Panc1 (cell line): Measurements from ENCODE around the gene CCDC85C. TPM values are rescaled to one million over a fixed set of nuclear protein-coding genes. Genes with fewer than 3 reads are reported as not detected.

ENCODE experiments used
- ATAC-seq: fragments of 200-7000 bp; cut with Tn5 transposase; 2 replicates; pipeline ENCODE4 v1.9.1; 2020; ENCODE audit warnings: mild to moderate bottlenecking, moderate library complexity
- BruUV-seq: library from RNA; stranded (reverse); fragments of 400-500 nt; replicated peaks from 2 replicates; lab custom pipeline; 2021; lab: Mats Ljungman, UMichigan
- CTCF ChIA-PET: fragments of 300-600 bp; sonication (Branson Sonifier 250); formaldehyde crosslinking; loops from one replicate; lab custom pipeline; 2022; ENCODE audit warnings: antibody characterized with exemption; lab: Charles Lee
- POLR2A ChIA-PET: fragments of 300-600 bp; sonication (Branson Sonifier 250); formaldehyde crosslinking; loops from one replicate; lab custom pipeline; 2022; ENCODE audit warnings: antibody characterized with exemption; lab: Charles Lee
- DNase-seq: peaks from one replicate; pipeline ENCODE4 v3.0.0-alpha.2; 2010; ENCODE audit warnings: low read depth, low spot score
- H3K27ac ChIP-seq: 2 replicates; pipeline ENCODE4 v1.5.1; 2011; ENCODE audit warnings: mild to moderate bottlenecking, low read length, inconsistent platforms
- H3K27me3 ChIP-seq: fragments of 200-500 bp; sonication (Bioruptor generic); 2 replicates; pipeline ENCODE4 v1.6.0; 2014; ENCODE audit warnings: low read length, inconsistent platforms; ENCODE audit not compliant: control insufficient read depth, insufficient read depth
- H3K36me3 ChIP-seq: fragments of 200-500 bp; sonication (Bioruptor generic); 2 replicates; pipeline ENCODE4 v1.5.1; 2014; ENCODE audit warnings: inconsistent platforms, mild to moderate bottlenecking, low read length, moderate library complexity; ENCODE audit not compliant: control insufficient read depth, insufficient read depth
- H3K4me1 ChIP-seq: 2 replicates; pipeline ENCODE4 v1.5.1; 2011; ENCODE audit warnings: inconsistent platforms, mild to moderate bottlenecking, low read length, moderate library complexity; ENCODE audit not compliant: control insufficient read depth, insufficient read depth
- H3K4me3 ChIP-seq, 2 experiments: 2 replicates each; pipeline ENCODE4 v1.5.1; 2011 to 2012; ENCODE audit warnings: low read depth in 2 of 2, low read length in 2 of 2, mild to moderate bottlenecking in 2 of 2, inconsistent platforms in 1 of 2, moderate library complexity in 1 of 2
- H3K9me3 ChIP-seq: fragments of 200-500 bp; sonication (Bioruptor generic); 2 replicates; pipeline ENCODE4 v1.5.1; 2014; ENCODE audit warnings: low read depth, mild to moderate bottlenecking, inconsistent platforms, low read length, moderate library complexity; ENCODE audit not compliant: control insufficient read depth, insufficient read depth
- POLR2AphosphoS5 ChIP-seq: IDR thresholded peaks from 2 replicates; pipeline ENCODE4 v1.6.1; 2012; ENCODE audit warnings: mild to moderate bottlenecking, low read depth, low read length, moderate library complexity
- REST ChIP-seq, 2 experiments: IDR thresholded peaks; 2 replicates each; pipeline ENCODE4 v1.6.1; 2011 to 2012; ENCODE audit warnings: low read depth in 2 of 2, control low read depth in 1 of 2, low read length in 1 of 2, mild to moderate bottlenecking in 1 of 2, moderate library complexity in 1 of 2; ENCODE audit not compliant: insufficient read depth in 1 of 2
- SIN3A ChIP-seq: IDR thresholded peaks from 2 replicates; pipeline ENCODE4 v1.6.1; 2012; ENCODE audit warnings: low read depth, mild to moderate bottlenecking, low read length, moderate library complexity, borderline replicate concordance; ENCODE audit not compliant: insufficient read depth
- TCF7L2 ChIP-seq: IDR thresholded peaks from 2 replicates; pipeline ENCODE4 v1.6.1; 2011; ENCODE audit warnings: mild to moderate bottlenecking, low read depth, low read length, inconsistent platforms
- in situ Hi-C: cut with HindIII; loops from 2 replicates; pipeline ENCODE4 v1.10.0; 2016; ENCODE audit warnings: low sequenced_read_pairs, low pct_unique_long_range_greater_than_20kb
- intact Hi-C: fragments of 100-400 bp; cut with micrococcal nuclease; formaldehyde crosslinking; loops from one replicate; pipeline ENCODE4 v1.10.0; 2022; ENCODE audit not compliant: unreplicated experiment
- total RNA-seq: library from RNA; stranded (reverse); gene quantifications from one replicate; pipeline ENCODE4 v1.2.1, GENCODE V29; 2021; ENCODE audit not compliant: unreplicated experiment
- TF ChIP-seq, protein P1 (sequence below): fragments of 450-650 bp; IDR thresholded peaks from 2 replicates; pipeline ENCODE4 v1.5.1; 2017; ENCODE audit warnings: mild to moderate bottlenecking

Gene CCDC85C
- total RNA-seq, 1 experiment from 2014 or later = 96.6 TPM

GRCh38 chr14:99511421-99512109, 92.4 kb downstream of the CCDC85C start:
- BruUV-seq = no TSS peak
- CTCF ChIA-PET = interaction anchor here (1.1 kb wide), 1 partner anchor 12 kb away, joined by 5 read pairs; no protein-coding TSS in a partner anchor

DNA sequence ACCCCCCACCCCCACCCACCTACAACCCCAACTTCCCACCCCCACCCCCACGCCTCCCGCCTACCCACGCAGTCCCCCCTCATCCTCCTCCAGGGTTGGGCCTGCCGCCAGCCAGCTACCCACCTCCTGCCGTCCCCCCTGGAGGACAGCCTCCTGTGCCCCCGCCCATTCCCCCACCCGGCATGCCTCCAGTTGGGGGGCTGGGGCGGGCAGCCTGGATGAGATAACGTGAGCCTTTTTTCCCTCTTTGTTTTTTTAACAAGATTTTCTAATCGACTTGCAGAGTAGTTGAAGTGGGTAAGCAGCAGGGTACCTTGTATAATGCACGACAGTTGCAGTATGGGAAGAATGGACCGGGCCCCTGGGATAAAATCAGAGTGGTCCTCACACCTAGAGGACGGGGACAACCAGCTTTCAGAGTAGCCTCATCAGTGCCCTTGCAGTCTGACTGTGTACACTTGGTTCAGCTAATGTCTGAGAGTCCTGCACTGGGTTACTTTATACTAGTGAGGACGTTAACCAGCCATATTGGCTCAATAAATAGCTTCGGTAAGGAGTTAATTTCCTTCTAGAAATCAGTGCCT, 93.4 kb downstream of the CCDC85C start:
- POLR2A ChIA-PET = no interaction called here
- intact Hi-C loops (no loop called here), in situ Hi-C loops (no loop called here)
- Histone ChIP-seq H3K4me1 (peaks cover 5% of the 10 kb centered on the region), H3K4me3 (no peak overlapping the region), H3K27me3 (no peaks in the 10 kb centered on the region), H3K36me3 (no peaks in the 10 kb centered on the region; the same call in 1 of the 2 replicates), H3K9me3 (no peaks in the 10 kb centered on the region), H3K27ac (no peak overlapping the region)
- CTCF ChIA-PET = no interaction called here
- BruUV-seq = TSS peak; percentile 98
- TF ChIP-seq SIN3A (no peak), TCF7L2 (no peak), POLR2AphosphoS5 (no peak), REST (IDR thresholded peaks at IDR 0.05; ENCODE audit: insufficient read depth in 1 of 2, low read depth in 2 of 2, low read length in 1 of 2) (no peak)
- ATAC-seq = no peak
- no peak for DNase-seq

More at GRCh38 chr14:99511421-99512109, 92.4 kb downstream of the CCDC85C start:
- intact Hi-C loops (no loop called here), in situ Hi-C loops (no loop called here)
- no peak for DNase-seq
- POLR2A ChIA-PET = no interaction called here
- Histone ChIP-seq H3K36me3 (no peaks in the 10 kb centered on the region; the same call in 1 of the 2 replicates), H3K27me3 (no peaks in the 10 kb centered on the region), H3K9me3 (no peaks in the 10 kb centered on the region), H3K27ac (no peak overlapping the region), H3K4me3 (no peak overlapping the region), H3K4me1 (peaks cover 5% of the 10 kb centered on the region)
- no peak for TF ChIP-seq POLR2AphosphoS5
- TF ChIP-seq, protein P1, sequence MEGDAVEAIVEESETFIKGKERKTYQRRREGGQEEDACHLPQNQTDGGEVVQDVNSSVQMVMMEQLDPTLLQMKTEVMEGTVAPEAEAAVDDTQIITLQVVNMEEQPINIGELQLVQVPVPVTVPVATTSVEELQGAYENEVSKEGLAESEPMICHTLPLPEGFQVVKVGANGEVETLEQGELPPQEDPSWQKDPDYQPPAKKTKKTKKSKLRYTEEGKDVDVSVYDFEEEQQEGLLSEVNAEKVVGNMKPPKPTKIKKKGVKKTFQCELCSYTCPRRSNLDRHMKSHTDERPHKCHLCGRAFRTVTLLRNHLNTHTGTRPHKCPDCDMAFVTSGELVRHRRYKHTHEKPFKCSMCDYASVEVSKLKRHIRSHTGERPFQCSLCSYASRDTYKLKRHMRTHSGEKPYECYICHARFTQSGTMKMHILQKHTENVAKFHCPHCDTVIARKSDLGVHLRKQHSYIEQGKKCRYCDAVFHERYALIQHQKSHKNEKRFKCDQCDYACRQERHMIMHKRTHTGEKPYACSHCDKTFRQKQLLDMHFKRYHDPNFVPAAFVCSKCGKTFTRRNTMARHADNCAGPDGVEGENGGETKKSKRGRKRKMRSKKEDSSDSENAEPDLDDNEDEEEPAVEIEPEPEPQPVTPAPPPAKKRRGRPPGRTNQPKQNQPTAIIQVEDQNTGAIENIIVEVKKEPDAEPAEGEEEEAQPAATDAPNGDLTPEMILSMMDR = no peak
- no peak for TF ChIP-seq SIN3A
- no peak for TF ChIP-seq TCF7L2
- TF ChIP-seq REST (IDR thresholded peaks at IDR 0.05; ENCODE audit: insufficient read depth in 1 of 2, low read depth in 2 of 2, low read length in 1 of 2) = no peak
- ATAC-seq = no peak
